H1 (cell line): ENCODE data around the gene ATP1A1. TPM values are rescaled to one million over a fixed set of nuclear protein-coding genes. Genes with fewer than 3 reads are reported as not detected.

ENCODE experiments used
- CTCF ChIA-PET: fragments of 300-600 bp; sonication (Branson Sonifier 250); formaldehyde crosslinking; loops from one replicate; lab custom pipeline; 2021; ENCODE audit not compliant: partially characterized antibody; lab: Charles Lee
- POLR2A ChIA-PET: fragments of 300-600 bp; sonication (Branson Sonifier 250); formaldehyde crosslinking; loops from one replicate; lab custom pipeline; 2021; ENCODE audit warnings: inconsistent platforms; ENCODE audit not compliant: partially characterized antibody; lab: Charles Lee
- DNase-seq, 2 experiments: peaks; one replicate each; pipeline versions ENCODE4 v3.0.0 to v3.0.0-alpha.2; 2010 to 2022; ENCODE audit warnings: low spot score in 2 of 2, low read depth in 1 of 2, mixed read lengths in 1 of 2
- FAIRE-seq: peaks from 2 replicates; lab custom pipeline; 2011; peaks lifted over from hg19 to GRCh38; lab: Jason Lieb, UNC
- H2AFZ ChIP-seq: 2 replicates; pipeline ENCODE4 v1.8.1; 2012; ENCODE audit warnings: low read length, inconsistent platforms
- H2AK5ac ChIP-seq: 2 replicates; pipeline ENCODE4 v1.6.1; 2013; ENCODE audit warnings: low read depth, low read length
- H2BK120ac ChIP-seq: replicated peaks from 2 replicates; pipeline ENCODE3; 2013; ENCODE audit warnings: low read depth, low read length, inconsistent platforms
- H2BK12ac ChIP-seq: 2 replicates; pipeline ENCODE4 v1.6.1; 2013; ENCODE audit warnings: low read depth, low read length
- H2BK15ac ChIP-seq: 2 replicates; pipeline ENCODE4 v1.6.1; 2013; ENCODE audit warnings: low read length
- H2BK20ac ChIP-seq: 2 replicates; pipeline ENCODE4 v1.6.1; 2013; ENCODE audit warnings: low read length
- H2BK5ac ChIP-seq: 2 replicates; pipeline ENCODE4 v1.6.1; 2013; ENCODE audit warnings: low read depth, low read length
- H3K14ac ChIP-seq: 2 replicates; pipeline ENCODE4 v1.6.1; 2013; ENCODE audit warnings: inconsistent platforms; ENCODE audit not compliant: insufficient read length
- H3K18ac ChIP-seq: 2 replicates; pipeline ENCODE4 v1.6.1; 2013; ENCODE audit warnings: low read length; ENCODE audit errors: extremely low read depth
- H3K23ac ChIP-seq: 2 replicates; pipeline ENCODE4 v1.6.1; 2013; ENCODE audit warnings: inconsistent platforms; ENCODE audit not compliant: insufficient read length
- H3K23me2 ChIP-seq: 2 replicates; pipeline ENCODE4 v1.6.1; 2013; ENCODE audit warnings: low read depth, low read length
- H3K27ac ChIP-seq: 2 replicates; pipeline ENCODE4 v1.6.1; 2011; ENCODE audit warnings: low read depth, low read length, inconsistent platforms
- H3K27me3 ChIP-seq, 4 experiments: replicated peaks in 1 of 4; 1 replicate in 1 of 4; 2 replicates in 3 of 4; pipeline versions ENCODE4 v1.6.1 to v1.8.1; 2011 to 2013; ENCODE audit warnings: low read length in 3 of 4, mild to moderate bottlenecking in 3 of 4, inconsistent platforms in 2 of 4, mixed read lengths in 2 of 4, moderate library complexity in 1 of 4; ENCODE audit not compliant: control insufficient read depth in 3 of 4, insufficient read depth in 3 of 4; ENCODE audit errors: extremely low read depth in 1 of 4
- H3K36me3 ChIP-seq, 4 experiments: 2 replicates each; pipeline versions ENCODE4 v1.6.1 to v1.8.1; 2011 to 2013; ENCODE audit warnings: mild to moderate bottlenecking in 4 of 4, low read length in 3 of 4, moderate library complexity in 2 of 4, control low read depth in 1 of 4, inconsistent platforms in 1 of 4; ENCODE audit not compliant: insufficient read depth in 4 of 4, control insufficient read depth in 2 of 4
- H3K4ac ChIP-seq: replicated peaks from 2 replicates; pipeline ENCODE3; 2013; ENCODE audit warnings: low read length, low read depth, mixed read lengths, inconsistent platforms; ENCODE audit not compliant: insufficient read length
- H3K4me1 ChIP-seq, 4 experiments: replicated peaks in 1 of 4; 1 replicate in 1 of 4; 2 replicates in 3 of 4; pipeline versions ENCODE4 v1.6.1 to v1.8.1; 2011 to 2013; ENCODE audit warnings: low read length in 3 of 4, inconsistent platforms in 2 of 4, mixed read lengths in 1 of 4; ENCODE audit not compliant: insufficient read depth in 4 of 4, control insufficient read depth in 3 of 4
- H3K4me2 ChIP-seq, 2 experiments: 2 replicates each; pipeline versions ENCODE4 v1.6.1 to v1.8.1; 2011 to 2013; ENCODE audit warnings: low read depth in 2 of 2, low read length in 2 of 2, control low read depth in 1 of 2, inconsistent platforms in 1 of 2, mild to moderate bottlenecking in 1 of 2; ENCODE audit not compliant: insufficient read depth in 1 of 2
- H3K4me3 ChIP-seq, 4 experiments: fragments of 200-600, 300-600 bp in 1 of 4; sonication (generic), shearing (Covaris generic), sonication (Bioruptor Twin) in 1 of 4; 2 replicates each; pipeline versions ENCODE4 v1.5.1 to v1.8.1; 2011 to 2016; ENCODE audit warnings: low read length in 4 of 4, low read depth in 3 of 4, control low read depth in 2 of 4, inconsistent platforms in 2 of 4, mild to moderate bottlenecking in 2 of 4, mixed read lengths in 1 of 4, moderate library complexity in 1 of 4; ENCODE audit not compliant: insufficient read depth in 2 of 4; ENCODE audit errors: extremely low read depth in 1 of 4
- H3K56ac ChIP-seq: replicated peaks from 2 replicates; pipeline ENCODE3; 2013; ENCODE audit warnings: low read depth, mild to moderate bottlenecking, mixed read lengths, low read length, inconsistent platforms; ENCODE audit not compliant: insufficient read length
- H3K79me1 ChIP-seq: 2 replicates; pipeline ENCODE4 v1.6.1; 2013; ENCODE audit warnings: low read depth, low read length, control low read depth
- H3K79me2 ChIP-seq, 2 experiments: 2 replicates each; pipeline versions ENCODE4 v1.6.1 to v1.8.1; 2012 to 2013; ENCODE audit warnings: low read length in 2 of 2, mild to moderate bottlenecking in 2 of 2, inconsistent platforms in 1 of 2; ENCODE audit not compliant: insufficient read depth in 2 of 2, control insufficient read depth in 1 of 2
- H3K9ac ChIP-seq, 4 experiments: replicated peaks in 1 of 4; 1 replicate in 1 of 4; 2 replicates in 3 of 4; pipeline versions ENCODE4 v1.6.1 to v1.8.1; 2011 to 2013; ENCODE audit warnings: low read depth in 3 of 4, low read length in 3 of 4, control low read depth in 2 of 4, mild to moderate bottlenecking in 2 of 4, moderate library complexity in 2 of 4, inconsistent platforms in 1 of 4; ENCODE audit errors: extremely low read depth in 1 of 4
- H3K9me3 ChIP-seq, 2 experiments: 2 replicates each; pipeline versions ENCODE4 v1.6.1 to v1.8.1; 2012 to 2013; ENCODE audit warnings: mild to moderate bottlenecking in 2 of 2, moderate library complexity in 2 of 2, control low read depth in 1 of 2, inconsistent platforms in 1 of 2, low read depth in 1 of 2, low read length in 1 of 2, mixed read lengths in 1 of 2; ENCODE audit not compliant: insufficient read depth in 2 of 2
- H4K20me1 ChIP-seq, 2 experiments: replicated peaks in 1 of 2; 2 replicates each; pipeline versions ENCODE3 to v1.8.1; 2011 to 2013; ENCODE audit warnings: inconsistent platforms in 2 of 2, low read length in 2 of 2, mild to moderate bottlenecking in 1 of 2; ENCODE audit not compliant: insufficient read depth in 2 of 2, control insufficient read depth in 1 of 2
- H4K5ac ChIP-seq: 2 replicates; pipeline ENCODE4 v1.6.1; 2013; ENCODE audit warnings: low read length, low read depth, mixed read lengths, inconsistent platforms; ENCODE audit not compliant: insufficient read length
- H4K8ac ChIP-seq: 2 replicates; pipeline ENCODE4 v1.8.0; 2013; ENCODE audit warnings: mild to moderate bottlenecking, moderate library complexity, low read length, inconsistent platforms; ENCODE audit not compliant: insufficient read depth; ENCODE audit errors: extremely low read depth
- H4K91ac ChIP-seq: replicated peaks from 2 replicates; pipeline ENCODE3; 2013; ENCODE audit warnings: low read length, mixed read lengths, inconsistent platforms; ENCODE audit not compliant: insufficient read length
- BACH1 ChIP-seq: IDR thresholded peaks from 2 replicates; pipeline ENCODE4 v1.6.1; 2012; ENCODE audit warnings: low read length, improper control_type of control experiment
- CBX8 ChIP-seq: fragments of 300-800, 300-1000 bp; sonication (generic); IDR thresholded peaks from 2 replicates; pipeline ENCODE4 v1.7.1; 2016; ENCODE audit warnings: low read depth, low read length, borderline replicate concordance
- GABPA ChIP-seq: IDR thresholded peaks from 2 replicates; pipeline ENCODE4 v1.6.1; 2011; ENCODE audit warnings: mild to moderate bottlenecking, low read length, moderate library complexity, borderline replicate concordance; ENCODE audit not compliant: insufficient read depth
- JUN ChIP-seq: IDR thresholded peaks from 2 replicates; pipeline ENCODE4 v1.6.1; 2011; ENCODE audit warnings: low read depth, mild to moderate bottlenecking, improper control_type of control experiment, low read length
- KDM5A ChIP-seq: fragments of 200-600 bp; IDR thresholded peaks from 2 replicates; pipeline ENCODE4 v1.7.1; 2012; ENCODE audit warnings: mild to moderate bottlenecking, low read length, inconsistent platforms, mixed read lengths
- RBBP5 ChIP-seq: IDR thresholded peaks from 2 replicates; pipeline ENCODE4 v1.7.1; 2012; ENCODE audit warnings: low read depth, mild to moderate bottlenecking, inconsistent platforms, low read length, moderate library complexity, borderline replicate concordance
- SIRT6 ChIP-seq: IDR thresholded peaks from one replicate; pipeline ENCODE4 v1.7.1; 2012; ENCODE audit warnings: low read length, inconsistent platforms
- TAF1 ChIP-seq: IDR thresholded peaks from 2 replicates; pipeline ENCODE4 v1.6.1; 2011; ENCODE audit warnings: mild to moderate bottlenecking, low read depth, low read length
- WGBS, 2 experiments: shearing (Covaris generic) in 1 of 2; methylation state at CpG; one replicate each; pipeline versions ENCODE4 v1.1.6 to v1.1.7; 2013 to 2015; ENCODE audit warnings: low lambda C conversion rate in 2 of 2, mixed read lengths in 2 of 2, inconsistent platforms in 1 of 2, low coverage in 1 of 2, missing lambda C conversion rate in 1 of 2; ENCODE audit not compliant: insufficient replicate concordance in 2 of 2, insufficient coverage in 1 of 2, insufficient read length in 1 of 2; ENCODE audit errors: extremely low coverage in 1 of 2, missing lambda C conversion rate in 1 of 2; 5-methylcytosine and 5-hydroxymethylcytosine counted together
- polyA plus RNA-seq, 7 experiments: library from polyadenylated mRNA; depleted of rRNA in 3 of 7; stranded (reverse) in 5 of 7; unstranded in 2 of 7; fragments of >200 nt in 5 of 7; fragments of 200-250 nt in 2 of 7; gene quantifications; 1 replicate in 5 of 7; 2 replicates in 1 of 7; 4 replicates in 1 of 7; pipeline versions ENCODE4 v1.2.1 to v1.2.3, GENCODE V29; 2011 to 2013; ENCODE audit warnings: missing spikeins in 2 of 7, mixed read lengths in 2 of 7
- total RNA-seq: library from RNA; stranded (reverse); fragmentation: NEBNext Ultra II Directional; extraction: Animal tissue kit (Norgen Biotek cat#: 25700); gene quantifications from 2 replicates; pipeline ENCODE4 v1.2.1, GENCODE V29; 2021
- TF ChIP-seq, protein P1 (sequence below), 3 experiments: IDR thresholded peaks; 1 replicate in 2 of 3; 2 replicates in 1 of 3; pipeline versions ENCODE4 v1.5.1 to v1.6.1; 2011; ENCODE audit warnings: low read length in 3 of 3, mild to moderate bottlenecking in 3 of 3, inconsistent platforms in 2 of 3, low read depth in 1 of 3, moderate library complexity in 1 of 3; ENCODE audit not compliant: insufficient read depth in 1 of 3; ENCODE audit errors: control extremely low read depth in 1 of 3
- TF ChIP-seq, protein P2 (sequence below): IDR thresholded peaks from 2 replicates; pipeline ENCODE4 v1.6.1; 2012; ENCODE audit warnings: low read length, inconsistent platforms

ATP1A1 gene
- total and polyA plus RNA-seq, 2 of the 8 experiments (the other 6 are each of a cell fraction or from before 2014, with no cell fraction given), result 222 to 325 TPM

DNA sequence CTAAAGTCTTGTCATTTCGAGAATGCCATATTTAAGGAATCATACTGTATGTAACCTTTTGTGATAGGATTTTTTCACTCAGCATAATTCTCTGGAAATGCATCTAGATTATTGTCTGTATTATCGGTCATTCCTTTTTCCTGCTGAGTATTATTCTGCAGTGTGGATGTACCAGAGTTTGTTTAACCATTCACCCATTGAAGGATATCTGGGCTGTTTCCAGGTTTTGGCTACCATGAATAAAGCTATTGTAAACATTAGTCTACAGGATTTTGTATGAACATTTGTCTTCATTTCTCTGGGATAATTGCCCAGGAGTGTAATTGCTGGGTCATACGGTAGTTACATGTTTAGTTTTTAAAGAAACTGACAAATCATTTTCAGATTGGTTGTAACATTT is 61.8 kb downstream of the ATP1A1 start:
- no peak overlapping the region for H3K23ac ChIP-seq
- H3K79me1 ChIP-seq, result no peaks in the 10 kb centered on the region
- H2BK20ac ChIP-seq, result no peak overlapping the region
- DNase-seq (no peak), FAIRE-seq (no peak)
- H3K18ac ChIP-seq, result no peak overlapping the region
- no peak overlapping the region for H4K8ac ChIP-seq
- no peak overlapping the region for H3K4ac ChIP-seq
- no peak overlapping the region for H4K91ac ChIP-seq
- no peak overlapping the region for H3K4me2 ChIP-seq
- 89% methylated on average over 3 of the region's 3 CpGs; no CpG with 5 or more reads in 1 of the 2 experiments for WGBS, 2 experiments
- no peak overlapping the region for H2AK5ac ChIP-seq
- no peak overlapping the region for H4K5ac ChIP-seq
- no peak overlapping the region for H2BK12ac ChIP-seq
- H3K27ac ChIP-seq, result no peak overlapping the region
- H2AFZ ChIP-seq, result no peak overlapping the region
- POLR2A ChIA-PET, result no interaction called here
- no peaks in the 10 kb centered on the region for H3K27me3 ChIP-seq
- no peak overlapping the region for H2BK5ac ChIP-seq
- H3K9ac ChIP-seq, result no peak overlapping the region
- H3K23me2 ChIP-seq, result no peaks in the 10 kb centered on the region
- no peak overlapping the region for H3K56ac ChIP-seq
- H4K20me1 ChIP-seq, result peaks cover 0 to 1% of the 10 kb centered on the region in 2 experiments
- no peaks in the 10 kb centered on the region for H3K36me3 ChIP-seq
- CTCF ChIA-PET, result no interaction called here
- H3K14ac ChIP-seq, result no peak overlapping the region
- H2BK15ac ChIP-seq, result no peak overlapping the region
- peaks cover 0 to 3% (median 0%) of the 10 kb centered on the region in 4 experiments; a peak in 1 of 7 replicates for H3K4me1 ChIP-seq
- H2BK120ac ChIP-seq, result no peak overlapping the region
- no peaks in the 10 kb centered on the region for H3K9me3 ChIP-seq
- H3K79me2 ChIP-seq, result no peaks in the 10 kb centered on the region
- H3K4me3 ChIP-seq, result no peak overlapping the region
- no peak for TF ChIP-seq RBBP5
- no peak for TF ChIP-seq BACH1
- TF ChIP-seq GABPA, result no peak
- TF ChIP-seq KDM5A, result no peak
- TF ChIP-seq TAF1, result no peak
- TF ChIP-seq, protein P1, sequence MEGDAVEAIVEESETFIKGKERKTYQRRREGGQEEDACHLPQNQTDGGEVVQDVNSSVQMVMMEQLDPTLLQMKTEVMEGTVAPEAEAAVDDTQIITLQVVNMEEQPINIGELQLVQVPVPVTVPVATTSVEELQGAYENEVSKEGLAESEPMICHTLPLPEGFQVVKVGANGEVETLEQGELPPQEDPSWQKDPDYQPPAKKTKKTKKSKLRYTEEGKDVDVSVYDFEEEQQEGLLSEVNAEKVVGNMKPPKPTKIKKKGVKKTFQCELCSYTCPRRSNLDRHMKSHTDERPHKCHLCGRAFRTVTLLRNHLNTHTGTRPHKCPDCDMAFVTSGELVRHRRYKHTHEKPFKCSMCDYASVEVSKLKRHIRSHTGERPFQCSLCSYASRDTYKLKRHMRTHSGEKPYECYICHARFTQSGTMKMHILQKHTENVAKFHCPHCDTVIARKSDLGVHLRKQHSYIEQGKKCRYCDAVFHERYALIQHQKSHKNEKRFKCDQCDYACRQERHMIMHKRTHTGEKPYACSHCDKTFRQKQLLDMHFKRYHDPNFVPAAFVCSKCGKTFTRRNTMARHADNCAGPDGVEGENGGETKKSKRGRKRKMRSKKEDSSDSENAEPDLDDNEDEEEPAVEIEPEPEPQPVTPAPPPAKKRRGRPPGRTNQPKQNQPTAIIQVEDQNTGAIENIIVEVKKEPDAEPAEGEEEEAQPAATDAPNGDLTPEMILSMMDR (IDR thresholded peaks at IDR 0.05; ENCODE audit: control extremely low read depth in 1 of 3, insufficient read depth in 1 of 3, low read depth in 1 of 3, low read length in 3 of 3), result no peak
- TF ChIP-seq CBX8, result no peak
- TF ChIP-seq, protein P2, sequence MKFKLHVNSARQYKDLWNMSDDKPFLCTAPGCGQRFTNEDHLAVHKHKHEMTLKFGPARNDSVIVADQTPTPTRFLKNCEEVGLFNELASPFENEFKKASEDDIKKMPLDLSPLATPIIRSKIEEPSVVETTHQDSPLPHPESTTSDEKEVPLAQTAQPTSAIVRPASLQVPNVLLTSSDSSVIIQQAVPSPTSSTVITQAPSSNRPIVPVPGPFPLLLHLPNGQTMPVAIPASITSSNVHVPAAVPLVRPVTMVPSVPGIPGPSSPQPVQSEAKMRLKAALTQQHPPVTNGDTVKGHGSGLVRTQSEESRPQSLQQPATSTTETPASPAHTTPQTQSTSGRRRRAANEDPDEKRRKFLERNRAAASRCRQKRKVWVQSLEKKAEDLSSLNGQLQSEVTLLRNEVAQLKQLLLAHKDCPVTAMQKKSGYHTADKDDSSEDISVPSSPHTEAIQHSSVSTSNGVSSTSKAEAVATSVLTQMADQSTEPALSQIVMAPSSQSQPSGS, result no peak
- TF ChIP-seq JUN, result no peak
- TF ChIP-seq SIRT6, result no peak
